LoVo (cell line): ENCODE data around the gene VAMP2.
A peak's percentile ranks its signal among the peaks of the same experiment; 100 is the strongest.

Experiments used
- DNase-seq: peaks from one replicate; pipeline ENCODE4 v3.0.0-alpha.2; 2016; ENCODE audit warnings: low spot score

The VAMP2 gene

GRCh38 chr17:8155231-8155995 lies 7.3 kb downstream of the VAMP2 start:
- DNase-seq, result no peak

DNA sequence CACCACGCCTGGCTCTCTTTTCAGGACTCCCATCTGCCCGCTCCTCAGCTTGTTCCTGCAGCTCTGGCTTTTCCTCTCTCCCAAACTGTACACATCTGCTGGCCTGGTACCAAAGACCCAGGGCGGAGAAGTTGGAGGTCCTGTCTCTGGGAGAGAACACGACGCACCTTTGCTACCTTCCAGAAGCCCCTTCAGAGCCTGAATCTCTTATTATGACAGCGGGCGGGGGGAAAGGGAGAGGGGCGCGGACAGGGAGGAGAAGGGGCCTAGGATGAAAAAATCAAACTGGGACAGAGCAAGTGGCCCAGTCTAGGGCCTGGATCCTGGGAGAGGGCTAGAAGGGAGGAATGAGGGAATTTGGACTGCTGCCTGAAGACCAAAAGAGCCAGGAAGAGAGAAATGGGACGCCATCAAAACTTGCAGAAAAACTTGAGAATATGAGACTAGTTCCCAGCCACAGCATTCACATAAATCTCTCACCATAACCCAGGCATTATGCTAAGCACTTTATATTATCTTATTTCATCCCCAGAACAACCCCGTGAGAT lies 8.1 kb downstream of the VAMP2 start:
- DNase-seq, result no peak

DNA sequence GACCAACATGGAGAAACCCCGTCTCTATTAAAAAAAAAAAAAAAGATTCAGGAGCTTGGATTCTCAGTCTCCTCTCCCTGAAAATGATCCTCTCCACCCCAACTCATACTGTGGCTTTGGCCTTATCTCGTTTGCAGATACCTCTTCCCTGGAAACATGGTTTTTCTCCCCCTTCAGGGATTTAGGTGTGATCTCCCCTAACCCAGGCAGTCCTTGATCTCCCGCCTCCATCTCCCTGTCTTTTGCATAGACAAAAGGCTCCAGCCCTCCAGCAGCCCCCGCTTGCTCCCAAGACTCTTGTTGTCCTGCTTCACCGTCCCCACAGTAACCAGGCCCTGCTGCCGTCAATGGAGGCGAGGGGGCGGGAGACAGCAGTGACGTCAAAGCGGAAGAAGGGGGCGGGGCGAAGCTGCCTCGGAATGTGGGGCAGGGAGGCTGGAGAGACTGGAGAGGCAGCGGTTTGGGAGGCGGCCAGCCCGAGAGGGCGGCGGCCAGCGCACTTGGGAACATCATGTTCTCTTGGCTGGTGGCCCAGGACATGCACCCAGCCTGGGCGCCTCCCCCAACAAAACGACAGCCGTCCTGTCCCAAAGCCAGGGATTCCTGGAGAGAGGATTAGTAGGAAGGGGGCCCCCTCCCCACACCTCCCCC lies 8.7 kb downstream of the VAMP2 start:
- peak; percentile 98 for DNase-seq

DNA sequence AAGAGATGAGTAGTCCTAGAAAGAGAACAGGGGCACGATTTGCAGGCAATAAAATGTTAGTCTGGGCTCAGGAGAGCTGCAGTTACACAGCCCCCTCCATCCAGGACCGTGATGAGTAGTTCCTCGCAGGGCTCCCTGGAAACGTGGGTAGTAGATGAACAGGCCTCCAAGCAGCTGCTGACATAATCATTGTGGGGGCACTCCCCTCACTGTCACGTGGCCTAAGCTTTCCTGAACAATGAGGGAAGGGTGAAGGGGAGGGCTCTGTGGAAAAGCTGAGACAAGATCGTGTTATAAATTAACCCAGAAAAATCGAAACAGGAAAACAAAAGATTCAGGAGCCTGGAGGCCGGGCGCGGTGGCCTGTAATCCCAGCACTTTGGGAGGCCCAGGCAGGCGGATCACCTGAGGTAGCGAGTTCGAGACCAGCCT lies 9.2 kb downstream of the VAMP2 start:
- peak; percentile 82 for DNase-seq

DNA sequence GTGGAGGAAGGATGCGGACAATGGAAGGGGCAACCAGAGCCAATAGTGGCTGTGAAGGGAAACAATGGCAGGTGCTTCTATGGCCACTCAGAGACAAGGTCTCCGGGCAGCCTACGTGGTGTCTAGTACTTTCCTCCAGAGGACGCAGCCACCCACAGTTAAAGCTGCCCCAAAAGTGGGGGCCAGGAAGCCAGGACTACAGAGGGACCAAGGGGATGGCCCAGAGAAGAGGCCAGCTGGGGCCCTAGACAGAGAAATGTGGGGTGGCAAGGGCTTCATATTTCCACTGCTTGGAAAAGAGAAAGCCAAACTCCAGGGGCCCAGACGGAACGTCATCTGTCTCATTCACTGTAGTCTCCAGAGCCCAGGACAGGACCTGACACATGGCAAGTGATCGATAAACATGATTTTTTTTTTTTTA lies 9.7 kb downstream of the VAMP2 start:
- DNase-seq, result no peak

GRCh38 chr17:8152112-8152775 lies 10.5 kb downstream of the VAMP2 start, which contains the start of gene PER1:
TSS of gene PER1 (minus strand) at chr17:8152404. CDS start at chr17:8150706, 1,698 bp downstream.
- DNase-seq, result peak; percentile 79

GRCh38 chr17:8151641-8152111 lies 11.1 kb downstream of the VAMP2 start:
- no peak for DNase-seq

DNA sequence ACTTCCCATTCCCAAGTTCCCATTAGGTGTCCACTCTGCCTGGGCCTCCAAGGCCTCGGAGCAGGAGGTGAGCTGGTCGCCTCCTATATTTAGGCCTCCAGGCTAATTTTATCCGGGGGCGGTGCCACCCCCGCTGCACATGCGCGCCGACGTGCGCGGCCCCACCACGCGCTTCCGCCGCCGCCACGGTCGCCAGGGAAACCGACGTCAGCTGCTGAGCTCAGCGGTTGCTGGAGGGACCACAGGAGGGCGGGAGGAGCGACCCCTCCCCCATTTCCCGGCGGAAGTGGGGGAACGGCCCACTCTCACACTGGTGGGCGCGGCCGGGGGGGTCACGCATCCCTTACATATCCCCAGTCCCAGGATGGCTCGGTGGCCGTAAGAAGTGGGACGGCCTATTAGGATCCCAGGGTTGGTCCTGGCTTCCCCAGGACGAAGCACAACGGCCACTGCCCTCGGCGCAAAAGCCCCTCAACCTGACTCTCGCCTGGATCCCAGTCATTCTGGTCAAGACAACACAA lies 11.6 kb downstream of the VAMP2 start:
- DNase-seq, result no peak

GRCh38 chr17:8150194-8151119 lies 12.3 kb downstream of the VAMP2 start:
- DNase-seq, result no peak

DNA sequence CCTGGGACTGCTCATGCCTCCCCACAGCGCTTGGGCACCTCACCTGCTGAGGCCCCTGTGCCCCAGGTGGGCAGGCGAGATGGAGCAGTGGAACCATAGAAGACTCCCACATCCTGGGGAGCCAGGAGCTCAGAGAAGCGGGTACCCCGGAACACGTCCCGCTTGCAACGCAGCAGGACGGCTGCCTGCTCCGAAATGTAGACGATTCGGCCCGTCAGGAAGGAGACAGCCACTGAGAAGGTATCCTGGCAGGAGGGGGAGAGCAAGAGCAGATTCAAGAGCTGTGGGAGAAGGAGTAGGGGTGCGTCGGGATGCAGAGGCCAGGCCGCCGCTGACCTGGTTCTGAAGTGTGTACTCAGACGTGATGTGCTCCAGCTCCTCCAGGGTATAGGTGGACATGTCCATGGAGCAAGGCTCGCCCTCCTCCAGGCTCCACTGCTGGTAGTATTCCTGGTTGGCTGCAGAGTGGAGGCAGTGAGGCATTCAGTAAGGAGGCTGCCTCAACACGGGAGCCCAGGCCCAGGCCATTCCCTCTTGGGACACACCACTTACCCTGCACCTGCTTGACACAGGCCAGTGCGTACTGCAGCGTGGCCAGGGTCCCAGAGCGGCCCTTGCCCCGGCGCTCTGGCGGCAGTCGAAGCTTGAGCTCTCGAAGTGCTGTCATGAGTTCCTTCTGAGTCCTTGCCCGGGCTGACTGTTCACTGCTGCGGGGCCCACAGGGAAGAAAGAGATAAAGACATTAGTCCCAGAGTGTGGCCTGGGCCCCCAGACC lies 13.1 kb downstream of the VAMP2 start:
- no peak for DNase-seq

DNA sequence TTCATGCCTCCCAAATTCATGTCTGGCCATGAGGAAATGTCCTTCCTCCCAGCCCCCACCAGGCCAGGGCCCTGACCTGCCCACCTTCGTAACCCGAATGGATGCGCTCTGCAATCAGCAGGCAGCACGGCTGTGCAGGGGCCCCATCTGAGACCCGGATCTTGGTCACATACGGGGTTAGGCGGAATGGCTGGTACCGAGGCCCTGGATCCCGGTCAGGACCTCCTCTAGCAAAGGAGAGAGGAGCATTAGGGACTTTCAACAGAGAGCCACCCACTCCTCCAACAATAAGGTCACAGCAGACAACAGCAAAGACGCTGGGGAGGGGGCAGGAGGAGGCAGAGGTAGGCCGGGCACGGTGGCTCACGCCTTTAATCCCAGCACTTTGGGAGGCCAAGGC lies 14.2 kb downstream of the VAMP2 start:
- no peak for DNase-seq

DNA sequence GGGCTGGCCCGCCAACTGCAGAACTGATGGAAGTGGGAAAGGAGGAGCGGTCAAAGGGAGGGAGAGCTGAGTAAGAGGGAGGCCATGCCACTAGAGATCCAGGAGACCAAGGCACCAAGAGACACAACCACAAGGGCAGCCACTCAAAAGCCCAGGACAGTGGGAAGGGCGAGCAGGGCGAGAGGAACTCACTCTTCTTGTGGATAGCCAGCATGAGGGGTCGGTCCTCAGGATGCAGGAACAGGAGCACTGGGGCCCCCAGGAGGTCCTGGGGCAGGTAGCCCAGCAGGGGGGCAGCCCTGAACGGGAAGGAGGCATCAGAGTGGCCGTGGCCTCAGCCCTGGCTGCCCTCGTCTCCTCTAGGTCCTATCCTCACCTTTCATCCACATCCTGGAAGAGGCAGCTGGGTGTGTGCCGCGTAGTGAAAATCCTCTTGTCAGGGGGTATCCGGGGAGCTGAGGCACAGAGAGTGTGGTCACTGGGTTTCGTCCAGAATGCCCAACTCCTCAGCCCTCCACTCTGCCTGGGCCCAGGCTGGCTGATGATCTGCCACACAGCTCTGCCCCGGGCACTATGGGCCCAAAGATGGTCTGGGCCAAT lies 14.8 kb downstream of the VAMP2 start:
- DNase-seq, result no peak

- no peak for DNase-seq
These were observed 15.5 kb downstream of the VAMP2 start for GRCh38 chr17:8147141-8147804.

GRCh38 chr17:8146381-8147140 lies 16.2 kb downstream of the VAMP2 start:
- no peak for DNase-seq

DNA sequence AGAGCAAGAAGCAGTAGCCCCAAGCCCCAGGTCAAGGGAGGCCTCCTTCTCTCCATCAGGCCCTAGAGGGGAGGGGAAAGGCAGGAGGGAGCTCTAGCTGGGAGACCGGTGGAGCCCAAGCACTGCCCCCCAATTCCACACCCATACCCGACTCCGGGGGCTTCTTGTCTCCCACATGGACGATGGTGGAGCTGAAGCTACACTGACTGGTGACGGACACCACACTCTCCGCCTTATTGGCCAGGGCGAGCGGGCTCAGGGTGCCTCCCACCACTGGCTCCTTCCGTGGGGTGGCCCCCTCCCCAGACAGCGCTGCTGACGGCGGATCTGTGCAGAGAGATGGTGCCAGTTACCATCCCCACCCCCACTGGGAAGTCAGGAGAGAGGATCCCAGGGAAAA lies 16.9 kb downstream of the VAMP2 start:
- no peak for DNase-seq

DNA sequence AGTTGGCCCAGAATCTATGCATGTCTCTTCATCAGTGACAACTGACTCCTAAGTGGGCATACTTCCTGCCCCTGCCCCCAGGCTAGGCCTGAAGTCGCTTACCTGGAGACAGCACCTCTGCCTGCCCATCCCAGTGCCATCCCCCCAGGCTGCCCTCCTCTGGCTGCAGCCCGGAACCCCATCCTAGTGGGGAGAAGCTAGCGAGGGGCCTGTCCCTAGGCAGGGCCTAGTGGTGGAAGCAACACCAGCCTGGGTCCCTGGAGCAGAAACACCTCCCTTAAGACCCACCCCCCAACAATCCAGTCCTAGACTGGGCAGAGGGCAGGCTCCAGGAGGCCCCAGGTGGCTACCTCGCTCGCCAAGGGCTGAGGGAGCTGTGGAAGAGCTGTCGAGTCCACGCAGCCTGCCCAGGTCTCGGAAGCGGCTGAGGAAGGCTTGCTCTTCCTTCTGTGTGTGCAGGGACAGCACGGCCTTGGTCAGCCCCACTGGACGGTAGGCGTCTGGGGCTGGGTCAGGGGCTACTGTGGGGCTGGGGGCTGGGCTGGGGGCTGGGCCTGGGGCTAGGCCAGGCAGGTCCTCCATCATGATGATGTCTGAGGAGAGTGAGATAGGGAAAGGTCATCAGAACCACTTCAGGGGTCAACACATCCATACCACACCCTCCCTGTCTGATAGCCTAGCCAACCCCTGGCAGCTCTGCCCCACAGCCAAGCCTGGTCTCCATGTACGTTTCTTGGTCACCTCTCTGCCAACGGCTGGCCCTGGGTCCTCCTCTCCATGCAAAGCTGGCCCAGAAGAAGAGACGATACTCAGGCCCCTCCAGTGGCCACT lies 18.1 kb downstream of the VAMP2 start:
- DNase-seq, result no peak

GRCh38 chr17:8143581-8144400 lies 19.0 kb downstream of the VAMP2 start:
- no peak for DNase-seq
